ENCODE results near the gene NFKBIL1.

GRCh38 chr6:31521835-31522234, 25.6 kb upstream of the NFKBIL1 start:
- TF ChIP-seq YY1 (IDR thresholded peaks at IDR 0.05; ENCODE audit: low read depth) (no peak), MAX (IDR thresholded peaks at IDR 0.05) (no peak), REST (IDR thresholded peaks at IDR 0.05; ENCODE audit: low read depth) (no peak), EP300 (IDR thresholded peaks at IDR 0.05; ENCODE audit: borderline replicate concordance) (no peak), CEBPB (IDR thresholded peaks at IDR 0.05) (no peak), FOXM1 (IDR thresholded peaks at IDR 0.05; ENCODE audit: borderline replicate concordance, low read depth) (no peak), RAD21 (IDR thresholded peaks at IDR 0.05; ENCODE audit: low read depth) (no peak), TAF1 (IDR thresholded peaks at IDR 0.05; ENCODE audit: low read depth) (no peak), USF1 (IDR thresholded peaks at IDR 0.05) (no peak), NFIC (IDR thresholded peaks at IDR 0.05) (no peak), TEAD4 (IDR thresholded peaks at IDR 0.05) (no peak), CREB1 (IDR thresholded peaks at IDR 0.05; ENCODE audit: low read depth) (no peak), EGR1 (IDR thresholded peaks at IDR 0.05) (no peak), TCF12 (IDR thresholded peaks at IDR 0.05; ENCODE audit: low read depth) (no peak)
